GM19035 (cell line): ENCODE measurements around the gene NT5C3B.
"Not testable (repeated sequence)": the region's sequence is repeated elsewhere in the genome, so short reads cannot be mapped to it uniquely, and the experiment has no call there.

Experiments used
- ATAC-seq: cut with Tn5 transposase; IDR thresholded peaks from one replicate; pipeline ENCODE4 v1.9.1; 2021; ENCODE audit not compliant: unreplicated experiment

The NT5C3B gene

GRCh38 chr17:41835800-41836549, at the start of gene NT5C3B:
NT5C3B (minus strand) TSS chr17:41836232; CDS start chr17:41836193, 39 bp downstream.
- ATAC-seq: peak; percentile 72

GRCh38 chr17:41885733-41886132, 49.7 kb upstream of the NT5C3B start:
- no peak for ATAC-seq

- no peak for ATAC-seq
These were observed 46.7 kb upstream of the NT5C3B start for GRCh38 chr17:41882756-41883155.

- no peak for ATAC-seq
These were observed 44.1 kb upstream of the NT5C3B start for GRCh38 chr17:41880130-41880529.

GRCh38 chr17:41874293-41874670, 38.2 kb upstream of the NT5C3B start:
- not testable (repeated sequence) for ATAC-seq

GRCh38 chr17:41873559-41874292, 37.7 kb upstream of the NT5C3B start:
- ATAC-seq: no peak

- no peak for ATAC-seq
These were observed 35.8 kb upstream of the NT5C3B start for GRCh38 chr17:41871789-41872188.

GRCh38 chr17:41870627-41871026, 34.6 kb upstream of the NT5C3B start:
- no peak for ATAC-seq

GRCh38 chr17:41870097-41870496, 34.1 kb upstream of the NT5C3B start:
- no peak for ATAC-seq

GRCh38 chr17:41869426-41869825, 33.4 kb upstream of the NT5C3B start:
- no peak for ATAC-seq

GRCh38 chr17:41868568-41868967, 32.5 kb upstream of the NT5C3B start:
- ATAC-seq: no peak

- no peak for ATAC-seq
These were observed 29.5 kb upstream of the NT5C3B start for GRCh38 chr17:41865596-41865893.

GRCh38 chr17:41864836-41865595, 29.0 kb upstream of the NT5C3B start, which contains the start of gene KLHL11:
KLHL11 (minus strand) TSS chr17:41865423; CDS start chr17:41865370, 53 bp downstream.
- peak; percentile 89 for ATAC-seq

- peak; percentile 35 for ATAC-seq
These were observed 28.4 kb upstream of the NT5C3B start for GRCh38 chr17:41864498-41864835.

GRCh38 chr17:41863074-41863848, 27.2 kb upstream of the NT5C3B start:
- no peak for ATAC-seq

- no peak for ATAC-seq
These were observed 24.4 kb upstream of the NT5C3B start for GRCh38 chr17:41860254-41860931.

- ATAC-seq: not testable (repeated sequence)
These were observed 15.3 kb upstream of the NT5C3B start for GRCh38 chr17:41851382-41851781.

GRCh38 chr17:41849251-41849990, 13.4 kb upstream of the NT5C3B start:
- ATAC-seq: no peak

GRCh38 chr17:41848788-41849187, 12.8 kb upstream of the NT5C3B start:
- ATAC-seq: no peak

GRCh38 chr17:41844971-41845370, 8.9 kb upstream of the NT5C3B start:
- no peak for ATAC-seq
